IMR-90 (cell line): ENCODE measurements around the gene ATP10A. TPM values are rescaled to one million over a fixed set of nuclear protein-coding genes. Genes with fewer than 3 reads are reported as not detected.

Source experiments
- ATAC-seq: fragments of 200-7000 bp; cut with Tn5 transposase; 2 replicates; pipeline ENCODE4 v1.9.1; 2020; ENCODE audit warnings: low read depth, mild to moderate bottlenecking, moderate library complexity
- BruUV-seq: library from RNA; stranded (reverse); fragments of 400-500 nt; replicated peaks from 2 replicates; lab custom pipeline; 2021; lab: Mats Ljungman, UMichigan
- CTCF ChIA-PET: fragments of 300-600 bp; formaldehyde crosslinking; extraction: SDS; loops from one replicate; lab custom pipeline; 2021; ENCODE audit warnings: antibody characterized with exemption; lab: Yijun Ruan, JAX
- POLR2A ChIA-PET: fragments of 300-600 bp; sonication (Branson Sonifier 250); formaldehyde crosslinking; loops from one replicate; lab custom pipeline; 2022; ENCODE audit warnings: antibody characterized with exemption; ENCODE audit not compliant: unreplicated experiment; lab: Charles Lee
- DNase-seq: peaks from one replicate; pipeline ENCODE4 v3.0.0; 2013
- H2AFZ ChIP-seq: replicated peaks from 2 replicates; pipeline ENCODE3; 2013; ENCODE audit warnings: low read length, mild to moderate bottlenecking; ENCODE audit not compliant: poor library complexity
- H2AK5ac ChIP-seq: 2 replicates; pipeline ENCODE4 v1.6.1; 2013; ENCODE audit warnings: low read depth, low read length, inconsistent platforms
- H2AK9ac ChIP-seq: replicated peaks from 2 replicates; pipeline ENCODE3; 2013; ENCODE audit warnings: mild to moderate bottlenecking, low read depth, low read length, moderate library complexity; ENCODE audit not compliant: poor library complexity
- H2BK120ac ChIP-seq: 2 replicates; pipeline ENCODE4 v1.6.1; 2013; ENCODE audit warnings: low read depth, low read length, inconsistent platforms
- H2BK15ac ChIP-seq: 3 replicates; pipeline ENCODE4 v1.6.1; 2013; ENCODE audit warnings: low read depth, low read length, inconsistent platforms
- H2BK20ac ChIP-seq: 2 replicates; pipeline ENCODE4 v1.6.1; 2013; ENCODE audit warnings: low read depth, mild to moderate bottlenecking, inconsistent platforms, low read length, moderate library complexity
- H2BK5ac ChIP-seq: 2 replicates; pipeline ENCODE4 v1.6.1; 2013; ENCODE audit warnings: mild to moderate bottlenecking, low read depth, low read length, inconsistent platforms; ENCODE audit not compliant: poor library complexity, severe bottlenecking
- H3K14ac ChIP-seq: replicated peaks from 2 replicates; pipeline ENCODE4 v1.6.1; 2013; ENCODE audit warnings: low read depth, low read length, inconsistent platforms
- H3K18ac ChIP-seq: 2 replicates; pipeline ENCODE4 v1.6.1; 2013; ENCODE audit warnings: low read depth, low read length, control low read depth
- H3K23ac ChIP-seq: 2 replicates; pipeline ENCODE4 v1.6.1; 2013; ENCODE audit warnings: low read depth, low read length, inconsistent platforms
- H3K27ac ChIP-seq: 2 replicates; pipeline ENCODE4 v1.5.1; 2013; ENCODE audit warnings: mild to moderate bottlenecking, control low read depth, low read length; ENCODE audit not compliant: insufficient read depth
- H3K27me3 ChIP-seq: 2 replicates; pipeline ENCODE4 v1.6.1; 2013; ENCODE audit warnings: low read length; ENCODE audit not compliant: control insufficient read depth, insufficient read depth
- H3K36me3 ChIP-seq: 2 replicates; pipeline ENCODE4 v1.6.1; 2013; ENCODE audit warnings: low read length, mixed read lengths; ENCODE audit not compliant: control insufficient read depth, insufficient read depth
- H3K4ac ChIP-seq: 2 replicates; pipeline ENCODE4 v1.6.1; 2013; ENCODE audit warnings: low read depth, low read length, inconsistent platforms
- H3K4me1 ChIP-seq: 2 replicates; pipeline ENCODE4 v1.6.1; 2013; ENCODE audit warnings: low read length, mixed read lengths; ENCODE audit not compliant: control insufficient read depth, insufficient read depth
- H3K4me2 ChIP-seq: 2 replicates; pipeline ENCODE4 v1.6.1; 2013; ENCODE audit warnings: low read depth, mild to moderate bottlenecking, control low read depth, low read length, moderate library complexity
- H3K4me3 ChIP-seq: 2 replicates; pipeline ENCODE4 v1.5.1; 2013; ENCODE audit warnings: low read depth, mild to moderate bottlenecking, control low read depth, low read length, moderate library complexity; ENCODE audit not compliant: insufficient read depth
- H3K56ac ChIP-seq: 2 replicates; pipeline ENCODE4 v1.6.1; 2013; ENCODE audit warnings: low read length, inconsistent platforms; ENCODE audit not compliant: insufficient read depth; ENCODE audit errors: extremely low read depth
- H3K79me1 ChIP-seq, 2 experiments: 2 replicates each; pipeline ENCODE4 v1.6.1; 2013; ENCODE audit warnings: low read length in 2 of 2, inconsistent platforms in 1 of 2, low read depth in 1 of 2
- H3K9ac ChIP-seq: 2 replicates; pipeline ENCODE4 v1.6.1; 2013; ENCODE audit warnings: low read depth, low read length, control low read depth
- H3K9me1 ChIP-seq: 2 replicates; pipeline ENCODE4 v1.6.1; 2013; ENCODE audit warnings: low read length, inconsistent platforms; ENCODE audit not compliant: insufficient read depth
- H3K9me3 ChIP-seq: 2 replicates; pipeline ENCODE4 v1.6.1; 2013; ENCODE audit warnings: low read length; ENCODE audit not compliant: control insufficient read depth, insufficient read depth
- H4K20me1 ChIP-seq: 2 replicates; pipeline ENCODE4 v1.6.1; 2013; ENCODE audit warnings: low read length, inconsistent platforms; ENCODE audit not compliant: insufficient read depth
- H4K5ac ChIP-seq: 2 replicates; pipeline ENCODE4 v1.6.1; 2013; ENCODE audit warnings: mild to moderate bottlenecking, low read depth, low read length, control low read depth
- H4K8ac ChIP-seq, 2 experiments: 2 replicates each; pipeline ENCODE4 v1.6.1; 2013; ENCODE audit warnings: low read depth in 2 of 2, low read length in 2 of 2, control low read depth in 1 of 2, inconsistent platforms in 1 of 2
- H4K91ac ChIP-seq: 2 replicates; pipeline ENCODE4 v1.6.1; 2013; ENCODE audit warnings: low read depth, low read length, inconsistent platforms; ENCODE audit not compliant: insufficient read depth
- CHD1 ChIP-seq: IDR thresholded peaks from 2 replicates; pipeline ENCODE4 v1.6.1; 2012; ENCODE audit warnings: low read depth, low read length, improper control_type of control experiment
- FOS ChIP-seq: fragments of 150-350 bp; IDR thresholded peaks from 2 replicates; pipeline ENCODE4 v1.6.1; 2016; ENCODE audit warnings: low read depth, low read length
- MAFK ChIP-seq: IDR thresholded peaks from 2 replicates; pipeline ENCODE4 v1.6.1; 2012; ENCODE audit warnings: low read depth, low read length, improper control_type of control experiment
- MXI1 ChIP-seq: IDR thresholded peaks from 2 replicates; pipeline ENCODE4 v1.6.1; 2012; ENCODE audit warnings: low read depth, mild to moderate bottlenecking, low read length, moderate library complexity, borderline replicate concordance
- NFE2L2 ChIP-seq: fragments of 150-350 bp; IDR thresholded peaks from 2 replicates; pipeline ENCODE4 v1.6.1; 2016; ENCODE audit warnings: low read depth, mild to moderate bottlenecking, low read length
- POLR2A ChIP-seq: IDR thresholded peaks from 2 replicates; pipeline ENCODE4 v1.6.1; 2012; ENCODE audit warnings: mild to moderate bottlenecking, low read depth, low read length
- WGBS, 2 experiments: methylation state at CpG; one replicate each; pipeline versions ENCODE4 v1.1.5 to v1.1.7; 2013; ENCODE audit warnings: missing lambda C conversion rate in 2 of 2; ENCODE audit not compliant: insufficient read length in 1 of 2; ENCODE audit errors: extremely low coverage in 2 of 2; 5-methylcytosine and 5-hydroxymethylcytosine counted together
- dilution Hi-C: fragments of 300-500 bp; cut with HindIII; formaldehyde crosslinking; loops from one replicate; pipeline ENCODE4 v1.14.3; 2018; ENCODE audit warnings: low sequenced_read_pairs; ENCODE audit not compliant: unreplicated experiment
- in situ Hi-C: fragments of 300-500 bp; cut with MboI; formaldehyde crosslinking; loops from 3 replicates; pipeline ENCODE4 v1.14.3; 2019; ENCODE audit warnings: low sequenced_read_pairs, inconsistent platforms, mixed read lengths
- intact Hi-C: fragments of 100-400 bp; cut with micrococcal nuclease; formaldehyde crosslinking; loops from 2 replicates; pipeline ENCODE4 v1.10.0; 2022
- polyA plus RNA-seq, 3 experiments: library from polyadenylated mRNA; depleted of rRNA; stranded (reverse); fragments of >200 nt; gene quantifications; 2 replicates each; pipeline ENCODE4 v1.2.3, GENCODE V29; 2012; ENCODE audit warnings: low replicate concordance in 1 of 3
- total RNA-seq: library from RNA; depleted of rRNA; stranded (reverse); fragments of >200 nt; gene quantifications from 2 replicates; pipeline ENCODE4 v1.2.3, GENCODE V29; 2012

Gene ATP10A
- total and polyA plus RNA-seq, 2 of the 4 experiments (the other 2 are of a cell fraction): 13.8 to 16.0 TPM

GRCh38 chr15:25910832-25911231 lies 47.7 kb upstream of the ATP10A start:
- Histone ChIP-seq H2BK120ac (no peak overlapping the region), H3K9me3 (0 out of 2 replicates have a peak, but pooled peaks cover 2% of the 10 kb centered on the region), H4K91ac (no peak overlapping the region), H3K4me1 (no peaks in the 10 kb centered on the region), H4K5ac (no peak overlapping the region), H3K27ac (no peak overlapping the region), H2AFZ (no peak overlapping the region), H3K23ac (no peak overlapping the region), H2AK9ac (no peak overlapping the region), H3K9me1 (no peaks in the 10 kb centered on the region), H3K36me3 (no peaks in the 10 kb centered on the region), H3K14ac (no peak overlapping the region), H3K4me3 (no peak overlapping the region), H2AK5ac (no peak overlapping the region), H4K20me1 (no peaks in the 10 kb centered on the region), H3K18ac (no peak overlapping the region), H3K27me3 (peaks cover 2% of the 10 kb centered on the region; the same call in 1 of the 2 replicates), H2BK5ac (no peak overlapping the region), H3K4ac (no peak overlapping the region), H3K79me1 (no peaks in the 10 kb centered on the region), H3K56ac (no peak overlapping the region), H2BK15ac (no peak overlapping the region), H3K9ac (no peak overlapping the region), H2BK20ac (no peak overlapping the region), H4K8ac (no peak overlapping the region), H3K4me2 (no peak overlapping the region)
- TF ChIP-seq POLR2A (no peak), CHD1 (no peak), MXI1 (no peak), NFE2L2 (no peak), FOS (no peak), MAFK (no peak)
- ChIA-PET POLR2A (no interaction called here), CTCF (interaction anchor here (0.9 kb wide), 1 partner anchor 16 kb away, joined by 3 read pairs; no protein-coding TSS in a partner anchor)
- ATAC-seq (no peak), DNase-seq (no peak)
- in situ Hi-C loops: no loop called here
- intact Hi-C loops: no loop called here
- BruUV-seq: no TSS peak
- dilution Hi-C loops: no loop called here
- WGBS, 2 experiments: no CpG with 5 or more reads among the region's 4 CpGs
